Astrocyte (in vitro differentiated cells and primary cell): ENCODE results near the gene ZNF771.

ENCODE experiments used
- CTCF ChIP-seq: IDR thresholded peaks from 2 replicates; pipeline ENCODE4 v1.5.1; 2011; ENCODE audit warnings: low read depth, mild to moderate bottlenecking, inconsistent platforms, low read length, moderate library complexity; ENCODE audit not compliant: insufficient read depth
- EZH2 ChIP-seq: IDR thresholded peaks from 2 replicates; pipeline ENCODE4 v1.6.1; 2012; ENCODE audit warnings: mild to moderate bottlenecking, low read length, inconsistent platforms; ENCODE audit not compliant: insufficient read depth

GRCh38 chr16:30369091-30369937 lies 38.1 kb upstream of the ZNF771 start:
- TF ChIP-seq CTCF (no peak), EZH2 (no peak)
